ENCODE data around the gene ACTN1. TPM values are rescaled to one million over a fixed set of nuclear protein-coding genes. Genes with fewer than 3 reads are reported as not detected.

Gene ACTN1
- polyA plus RNA-seq, 1 experiment = 1,184 TPM

- Histone ChIP-seq H3K4me3 (ENCODE audit: low read depth, low read length) (no peak overlapping the region), H3K27me3 (ENCODE audit: control insufficient read depth, insufficient read depth, low read length) (no peaks in the 10 kb centered on the region), H3K36me3 (ENCODE audit: control insufficient read depth, insufficient read depth, low read length) (peaks cover 20% of the 10 kb centered on the region)
- DNase-seq (ENCODE audit: low read depth) = no peak
- TF ChIP-seq, protein P1, sequence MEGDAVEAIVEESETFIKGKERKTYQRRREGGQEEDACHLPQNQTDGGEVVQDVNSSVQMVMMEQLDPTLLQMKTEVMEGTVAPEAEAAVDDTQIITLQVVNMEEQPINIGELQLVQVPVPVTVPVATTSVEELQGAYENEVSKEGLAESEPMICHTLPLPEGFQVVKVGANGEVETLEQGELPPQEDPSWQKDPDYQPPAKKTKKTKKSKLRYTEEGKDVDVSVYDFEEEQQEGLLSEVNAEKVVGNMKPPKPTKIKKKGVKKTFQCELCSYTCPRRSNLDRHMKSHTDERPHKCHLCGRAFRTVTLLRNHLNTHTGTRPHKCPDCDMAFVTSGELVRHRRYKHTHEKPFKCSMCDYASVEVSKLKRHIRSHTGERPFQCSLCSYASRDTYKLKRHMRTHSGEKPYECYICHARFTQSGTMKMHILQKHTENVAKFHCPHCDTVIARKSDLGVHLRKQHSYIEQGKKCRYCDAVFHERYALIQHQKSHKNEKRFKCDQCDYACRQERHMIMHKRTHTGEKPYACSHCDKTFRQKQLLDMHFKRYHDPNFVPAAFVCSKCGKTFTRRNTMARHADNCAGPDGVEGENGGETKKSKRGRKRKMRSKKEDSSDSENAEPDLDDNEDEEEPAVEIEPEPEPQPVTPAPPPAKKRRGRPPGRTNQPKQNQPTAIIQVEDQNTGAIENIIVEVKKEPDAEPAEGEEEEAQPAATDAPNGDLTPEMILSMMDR (IDR thresholded peaks at IDR 0.05; ENCODE audit: insufficient read depth, low read depth, low read length) = no peak
- ChIA-PET POLR2A (no interaction called here), CTCF (interaction anchor here (0.8 kb wide), 1 partner anchor 145 kb away, joined by 3 read pairs; no protein-coding TSS in a partner anchor)
Measured at GRCh38 chr14:68961781-68962584, 17.1 kb downstream of the ACTN1 start.

GRCh38 chr14:68961361-68961760 lies 17.7 kb downstream of the ACTN1 start:
- no peaks in the 10 kb centered on the region for H3K27me3 ChIP-seq (ENCODE audit: control insufficient read depth, insufficient read depth, low read length)
- DNase-seq (ENCODE audit: low read depth) = no peak
- CTCF ChIA-PET = interaction anchor here (0.8 to 2.0 kb wide), 2 partner anchors 21 to 146 kb away, joined by 3 to 6 read pairs; no protein-coding TSS in a partner anchor
- H3K36me3 ChIP-seq (ENCODE audit: control insufficient read depth, insufficient read depth, low read length) = peaks cover 18% of the 10 kb centered on the region
- TF ChIP-seq, protein P1 (IDR thresholded peaks at IDR 0.05; ENCODE audit: insufficient read depth, low read depth, low read length) = no peak
- H3K4me3 ChIP-seq (ENCODE audit: low read depth, low read length) = no peak overlapping the region
- POLR2A ChIA-PET = no interaction called here

DNA sequence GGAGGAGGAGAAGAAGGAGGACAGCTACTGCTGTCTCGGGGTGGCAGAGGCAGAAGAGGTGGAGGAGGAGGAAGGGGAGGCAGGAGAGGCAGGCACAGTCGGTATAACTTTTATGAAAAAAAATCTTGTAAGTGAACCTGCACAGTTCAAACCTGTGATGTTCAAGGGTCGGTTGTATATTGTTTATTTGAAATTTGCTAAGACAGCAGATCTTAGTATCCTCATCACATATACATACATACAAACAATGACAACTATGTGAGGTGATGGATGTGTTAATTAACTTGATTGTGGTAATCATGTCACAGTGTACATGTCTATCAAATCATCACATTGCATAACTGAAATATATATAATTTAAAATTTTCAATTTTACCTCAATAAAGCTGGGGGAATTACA lies 19.0 kb downstream of the ACTN1 start:
- TF ChIP-seq, protein P1 (IDR thresholded peaks at IDR 0.05; ENCODE audit: insufficient read depth, low read depth, low read length) = no peak
- H3K27me3 ChIP-seq (ENCODE audit: control insufficient read depth, insufficient read depth, low read length) = no peaks in the 10 kb centered on the region
- CTCF ChIA-PET = interaction anchor here (1.3 to 2.0 kb wide), 2 partner anchors 20 to 49 kb away, joined by 4 to 6 read pairs; no protein-coding TSS in a partner anchor
- POLR2A ChIA-PET = no interaction called here
- peaks cover 18% of the 10 kb centered on the region for H3K36me3 ChIP-seq (ENCODE audit: control insufficient read depth, insufficient read depth, low read length)
- DNase-seq (ENCODE audit: low read depth) = no peak
- H3K4me3 ChIP-seq (ENCODE audit: low read depth, low read length) = no peak overlapping the region

DNA sequence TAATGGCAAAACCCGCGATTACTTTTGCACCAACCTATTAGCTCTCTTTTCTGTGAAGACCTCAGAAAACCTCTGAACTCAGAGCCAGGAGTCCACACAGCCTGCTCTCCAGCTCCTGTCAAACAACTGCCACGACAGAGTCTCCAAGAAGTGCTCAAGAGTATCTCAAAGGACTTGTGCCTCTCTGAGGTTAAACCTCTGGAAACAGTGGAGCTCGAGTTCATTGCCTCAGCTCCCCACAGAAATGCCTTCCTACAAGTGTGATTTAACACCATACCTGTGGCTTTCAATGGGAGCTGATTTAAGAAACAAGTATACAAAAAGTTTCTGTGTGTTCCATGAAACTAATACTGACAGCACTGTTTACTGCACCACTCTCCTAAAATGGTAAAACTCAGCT lies 20.1 kb downstream of the ACTN1 start:
- ChIA-PET POLR2A (interaction anchor here (0.6 kb wide), 1 partner anchor 11 kb away, joined by 7 read pairs; no protein-coding TSS in a partner anchor), CTCF (interaction anchor here (0.9 to 2.0 kb wide), 5 partner anchors 19 to 148 kb away, joined by 3 to 5 read pairs (median 3); no protein-coding TSS in a partner anchor)
- Histone ChIP-seq H3K36me3 (ENCODE audit: control insufficient read depth, insufficient read depth, low read length) (peaks cover 16% of the 10 kb centered on the region), H3K27me3 (ENCODE audit: control insufficient read depth, insufficient read depth, low read length) (no peaks in the 10 kb centered on the region), H3K4me3 (ENCODE audit: low read depth, low read length) (no peak overlapping the region)
- no peak for DNase-seq (ENCODE audit: low read depth)
- TF ChIP-seq, protein P1 (IDR thresholded peaks at IDR 0.05; ENCODE audit: insufficient read depth, low read depth, low read length) = no peak

GRCh38 chr14:68958553-68958952 lies 20.5 kb downstream of the ACTN1 start:
- peaks cover 16% of the 10 kb centered on the region for H3K36me3 ChIP-seq (ENCODE audit: control insufficient read depth, insufficient read depth, low read length)
- no peak for DNase-seq (ENCODE audit: low read depth)

More at GRCh38 chr14:68958553-68958952, 20.5 kb downstream of the ACTN1 start:
- Histone ChIP-seq H3K4me3 (ENCODE audit: low read depth, low read length) (no peak overlapping the region), H3K27me3 (ENCODE audit: control insufficient read depth, insufficient read depth, low read length) (no peaks in the 10 kb centered on the region)
- ChIA-PET CTCF (interaction anchor here (0.9 to 2.0 kb wide), 6 partner anchors 17 to 149 kb away, joined by 3 to 5 read pairs (median 3); no protein-coding TSS in a partner anchor), POLR2A (interaction anchor here (0.6 kb wide), 1 partner anchor 10 kb away, joined by 7 read pairs; no protein-coding TSS in a partner anchor)
- TF ChIP-seq, protein P1 (IDR thresholded peaks at IDR 0.05; ENCODE audit: insufficient read depth, low read depth, low read length) = no peak

All from BJ (cell line).